ENCODE measurements around the gene PMP22.

- TF ChIP-seq NR2F1 (CRISPR knock-in tag; IDR thresholded peaks at IDR 0.05) (no peak), SETDB1 (CRISPR knock-in tag; IDR thresholded peaks at IDR 0.05; ENCODE audit: borderline replicate concordance) (no peak), REST (IDR thresholded peaks at IDR 0.05; ENCODE audit: borderline replicate concordance in 1 of 2, low read depth in 1 of 2, low read length in 2 of 2) (no peak), DMTF1 (CRISPR knock-in tag; IDR thresholded peaks at IDR 0.05) (no peak)
These were observed 13.3 kb upstream of the PMP22 start for GRCh38 chr17:15278380-15278779.

Measured in HepG2 (cell line).